SK-N-SH treated with all-trans-retinoic acid at 6 μM for 48 hours (cell line): ENCODE measurements around the gene OR4N2.
"Not testable (repeated sequence)": the region's sequence is repeated elsewhere in the genome, so short reads cannot be mapped to it uniquely, and the experiment has no call there.

Experiments used
- ATAC-seq: fragments of 200-7000 bp; cut with Tn5 transposase; 3 replicates; pipeline ENCODE4 v1.9.1; 2020; ENCODE audit warnings: mild to moderate bottlenecking, moderate library complexity
- ARNTL ChIP-seq: fragments of 450-650 bp; formaldehyde crosslinking; IDR thresholded peaks from 2 replicates; pipeline ENCODE4 v1.5.0; 2020; ENCODE audit warnings: low read depth, mild to moderate bottlenecking, moderate library complexity, borderline replicate concordance
- BACH2 ChIP-seq: fragments of 250-450 bp; sonication (Bioruptor Pico); IDR thresholded peaks from 2 replicates; pipeline ENCODE4 v1.9.0; 2021; ENCODE audit warnings: mild to moderate bottlenecking, borderline replicate concordance
- CREB5 ChIP-seq: fragments of 250-450 bp; sonication (Bioruptor Pico); IDR thresholded peaks from 2 replicates; pipeline ENCODE4 v1.5.1; 2020; ENCODE audit warnings: low read depth, mild to moderate bottlenecking, moderate library complexity
- CSDC2 ChIP-seq: fragments of 250-450 bp; sonication (Bioruptor Pico); IDR thresholded peaks from 2 replicates; pipeline ENCODE4 v1.5.0; 2020; ENCODE audit warnings: mild to moderate bottlenecking, moderate library complexity
- CSRNP3 ChIP-seq: fragments of 250-450 bp; sonication (Bioruptor Pico); IDR thresholded peaks from 2 replicates; pipeline ENCODE4 v1.5.1; 2021; ENCODE audit warnings: mild to moderate bottlenecking, moderate library complexity
- ESRRG ChIP-seq: fragments of 250-450 bp; sonication (Bioruptor Pico); IDR thresholded peaks from 2 replicates; pipeline ENCODE4 v1.6.1; 2021; ENCODE audit warnings: mild to moderate bottlenecking
- OSR1 ChIP-seq: fragments of 250-450 bp; sonication (Bioruptor Pico); IDR thresholded peaks from 2 replicates; pipeline ENCODE4 v1.8.0; 2022; ENCODE audit warnings: moderate library complexity, mild to moderate bottlenecking, inconsistent platforms
- PPARA ChIP-seq: fragments of 250-450 bp; sonication (Bioruptor Pico); IDR thresholded peaks from 2 replicates; pipeline ENCODE4 v1.5.0; 2020; ENCODE audit warnings: mild to moderate bottlenecking, borderline replicate concordance
- RARB ChIP-seq: fragments of 250-450 bp; sonication (Bioruptor Pico); IDR thresholded peaks from 2 replicates; pipeline ENCODE4 v1.8.0; 2021; ENCODE audit warnings: mild to moderate bottlenecking, moderate library complexity
- ZC3H10 ChIP-seq: fragments of 250-450 bp; sonication (Bioruptor Pico); IDR thresholded peaks from 2 replicates; pipeline ENCODE4 v1.5.1; 2021; ENCODE audit warnings: mild to moderate bottlenecking, moderate library complexity
- ZFP3 ChIP-seq: fragments of 250-450 bp; sonication (Bioruptor Pico); IDR thresholded peaks from 2 replicates; pipeline ENCODE4 v1.5.0; 2020; ENCODE audit warnings: mild to moderate bottlenecking, moderate library complexity
- ZFP30 ChIP-seq: fragments of 450-650 bp; formaldehyde crosslinking; IDR thresholded peaks from 2 replicates; pipeline ENCODE4 v1.5.0; 2022; ENCODE audit warnings: mild to moderate bottlenecking, moderate library complexity
- ZNF565 ChIP-seq: fragments of 450-650 bp; formaldehyde crosslinking; conservative IDR thresholded peaks from 2 replicates; pipeline ENCODE4 v1.5.0; 2020; ENCODE audit warnings: low read depth, mild to moderate bottlenecking, moderate library complexity
- ZNF70 ChIP-seq: fragments of 450-650 bp; formaldehyde crosslinking; IDR thresholded peaks from 2 replicates; pipeline ENCODE4 v1.5.0; 2020; ENCODE audit warnings: mild to moderate bottlenecking, moderate library complexity
- ZNF8 ChIP-seq: fragments of 450-650 bp; formaldehyde crosslinking; IDR thresholded peaks from 2 replicates; pipeline ENCODE4 v1.5.0; 2020; ENCODE audit warnings: mild to moderate bottlenecking, moderate library complexity
- TF ChIP-seq, protein P1 (sequence below): fragments of 250-450 bp; sonication (Bioruptor Pico); IDR thresholded peaks from 2 replicates; pipeline ENCODE4 v1.8.0; 2020; ENCODE audit warnings: mild to moderate bottlenecking, moderate library complexity, borderline replicate concordance
- TF ChIP-seq, protein P2 (sequence below): fragments of 250-450 bp; sonication (Bioruptor Pico); IDR thresholded peaks from 2 replicates; pipeline ENCODE4 v1.5.0; 2020; ENCODE audit warnings: mild to moderate bottlenecking, moderate library complexity
- TF ChIP-seq, protein P3 (sequence below): fragments of 250-450 bp; sonication (Bioruptor Pico); IDR thresholded peaks from 2 replicates; pipeline ENCODE4 v1.8.0; 2021; ENCODE audit warnings: low read depth, mild to moderate bottlenecking, moderate library complexity, borderline replicate concordance

OR4N2 gene

GRCh38 chr14:19838433-19838832 is 34.9 kb downstream of the OR4N2 start:
- ATAC-seq = no peak

GRCh38 chr14:19851365-19851764 is 47.8 kb downstream of the OR4N2 start:
- no peak for ATAC-seq
- no peak for TF ChIP-seq ZNF70 (CRISPR knock-in tag)
- TF ChIP-seq, protein P1, sequence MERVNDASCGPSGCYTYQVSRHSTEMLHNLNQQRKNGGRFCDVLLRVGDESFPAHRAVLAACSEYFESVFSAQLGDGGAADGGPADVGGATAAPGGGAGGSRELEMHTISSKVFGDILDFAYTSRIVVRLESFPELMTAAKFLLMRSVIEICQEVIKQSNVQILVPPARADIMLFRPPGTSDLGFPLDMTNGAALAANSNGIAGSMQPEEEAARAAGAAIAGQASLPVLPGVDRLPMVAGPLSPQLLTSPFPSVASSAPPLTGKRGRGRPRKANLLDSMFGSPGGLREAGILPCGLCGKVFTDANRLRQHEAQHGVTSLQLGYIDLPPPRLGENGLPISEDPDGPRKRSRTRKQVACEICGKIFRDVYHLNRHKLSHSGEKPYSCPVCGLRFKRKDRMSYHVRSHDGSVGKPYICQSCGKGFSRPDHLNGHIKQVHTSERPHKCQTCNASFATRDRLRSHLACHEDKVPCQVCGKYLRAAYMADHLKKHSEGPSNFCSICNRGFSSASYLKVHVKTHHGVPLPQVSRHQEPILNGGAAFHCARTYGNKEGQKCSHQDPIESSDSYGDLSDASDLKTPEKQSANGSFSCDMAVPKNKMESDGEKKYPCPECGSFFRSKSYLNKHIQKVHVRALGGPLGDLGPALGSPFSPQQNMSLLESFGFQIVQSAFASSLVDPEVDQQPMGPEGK = no peak
- TF ChIP-seq CSRNP3 (CRISPR knock-in tag) = no peak
- no peak for TF ChIP-seq RARB (CRISPR knock-in tag)
- TF ChIP-seq ZNF8 (CRISPR knock-in tag) = no peak
- TF ChIP-seq ARNTL = no peak
- TF ChIP-seq ZFP30 (CRISPR knock-in tag) = no peak

More at GRCh38 chr14:19838433-19838832, 34.9 kb downstream of the OR4N2 start:
- TF ChIP-seq OSR1 (CRISPR knock-in tag) = no peak
- TF ChIP-seq ESRRG (CRISPR knock-in tag) = no peak
- TF ChIP-seq ZC3H10 (CRISPR knock-in tag) = no peak
- TF ChIP-seq ARNTL = no peak
- no peak for TF ChIP-seq CSRNP3 (CRISPR knock-in tag)
- TF ChIP-seq ZFP3 (CRISPR knock-in tag) = no peak
- no peak for TF ChIP-seq ZNF565 (CRISPR knock-in tag)
- no peak for TF ChIP-seq BACH2 (CRISPR knock-in tag)
- no peak for TF ChIP-seq CSDC2 (CRISPR knock-in tag)
- TF ChIP-seq ZNF70 (CRISPR knock-in tag) = no peak
- TF ChIP-seq CREB5 (CRISPR knock-in tag) = no peak
- TF ChIP-seq ZFP30 (CRISPR knock-in tag) = no peak
- TF ChIP-seq, protein P2, sequence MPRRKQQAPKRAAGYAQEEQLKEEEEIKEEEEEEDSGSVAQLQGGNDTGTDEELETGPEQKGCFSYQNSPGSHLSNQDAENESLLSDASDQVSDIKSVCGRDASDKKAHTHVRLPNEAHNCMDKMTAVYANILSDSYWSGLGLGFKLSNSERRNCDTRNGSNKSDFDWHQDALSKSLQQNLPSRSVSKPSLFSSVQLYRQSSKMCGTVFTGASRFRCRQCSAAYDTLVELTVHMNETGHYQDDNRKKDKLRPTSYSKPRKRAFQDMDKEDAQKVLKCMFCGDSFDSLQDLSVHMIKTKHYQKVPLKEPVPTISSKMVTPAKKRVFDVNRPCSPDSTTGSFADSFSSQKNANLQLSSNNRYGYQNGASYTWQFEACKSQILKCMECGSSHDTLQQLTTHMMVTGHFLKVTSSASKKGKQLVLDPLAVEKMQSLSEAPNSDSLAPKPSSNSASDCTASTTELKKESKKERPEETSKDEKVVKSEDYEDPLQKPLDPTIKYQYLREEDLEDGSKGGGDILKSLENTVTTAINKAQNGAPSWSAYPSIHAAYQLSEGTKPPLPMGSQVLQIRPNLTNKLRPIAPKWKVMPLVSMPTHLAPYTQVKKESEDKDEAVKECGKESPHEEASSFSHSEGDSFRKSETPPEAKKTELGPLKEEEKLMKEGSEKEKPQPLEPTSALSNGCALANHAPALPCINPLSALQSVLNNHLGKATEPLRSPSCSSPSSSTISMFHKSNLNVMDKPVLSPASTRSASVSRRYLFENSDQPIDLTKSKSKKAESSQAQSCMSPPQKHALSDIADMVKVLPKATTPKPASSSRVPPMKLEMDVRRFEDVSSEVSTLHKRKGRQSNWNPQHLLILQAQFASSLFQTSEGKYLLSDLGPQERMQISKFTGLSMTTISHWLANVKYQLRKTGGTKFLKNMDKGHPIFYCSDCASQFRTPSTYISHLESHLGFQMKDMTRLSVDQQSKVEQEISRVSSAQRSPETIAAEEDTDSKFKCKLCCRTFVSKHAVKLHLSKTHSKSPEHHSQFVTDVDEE (CRISPR knock-in tag) = no peak
- TF ChIP-seq PPARA (CRISPR knock-in tag) = no peak
- TF ChIP-seq, protein P3, sequence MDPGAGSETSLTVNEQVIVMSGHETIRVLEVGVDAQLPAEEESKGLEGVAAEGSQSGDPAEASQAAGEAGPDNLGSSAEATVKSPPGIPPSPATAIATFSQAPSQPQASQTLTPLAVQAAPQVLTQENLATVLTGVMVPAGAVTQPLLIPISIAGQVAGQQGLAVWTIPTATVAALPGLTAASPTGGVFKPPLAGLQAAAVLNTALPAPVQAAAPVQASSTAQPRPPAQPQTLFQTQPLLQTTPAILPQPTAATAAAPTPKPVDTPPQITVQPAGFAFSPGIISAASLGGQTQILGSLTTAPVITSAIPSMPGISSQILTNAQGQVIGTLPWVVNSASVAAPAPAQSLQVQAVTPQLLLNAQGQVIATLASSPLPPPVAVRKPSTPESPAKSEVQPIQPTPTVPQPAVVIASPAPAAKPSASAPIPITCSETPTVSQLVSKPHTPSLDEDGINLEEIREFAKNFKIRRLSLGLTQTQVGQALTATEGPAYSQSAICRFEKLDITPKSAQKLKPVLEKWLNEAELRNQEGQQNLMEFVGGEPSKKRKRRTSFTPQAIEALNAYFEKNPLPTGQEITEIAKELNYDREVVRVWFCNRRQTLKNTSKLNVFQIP (CRISPR knock-in tag) = no peak
- TF ChIP-seq ZNF8 (CRISPR knock-in tag) = no peak

DNA sequence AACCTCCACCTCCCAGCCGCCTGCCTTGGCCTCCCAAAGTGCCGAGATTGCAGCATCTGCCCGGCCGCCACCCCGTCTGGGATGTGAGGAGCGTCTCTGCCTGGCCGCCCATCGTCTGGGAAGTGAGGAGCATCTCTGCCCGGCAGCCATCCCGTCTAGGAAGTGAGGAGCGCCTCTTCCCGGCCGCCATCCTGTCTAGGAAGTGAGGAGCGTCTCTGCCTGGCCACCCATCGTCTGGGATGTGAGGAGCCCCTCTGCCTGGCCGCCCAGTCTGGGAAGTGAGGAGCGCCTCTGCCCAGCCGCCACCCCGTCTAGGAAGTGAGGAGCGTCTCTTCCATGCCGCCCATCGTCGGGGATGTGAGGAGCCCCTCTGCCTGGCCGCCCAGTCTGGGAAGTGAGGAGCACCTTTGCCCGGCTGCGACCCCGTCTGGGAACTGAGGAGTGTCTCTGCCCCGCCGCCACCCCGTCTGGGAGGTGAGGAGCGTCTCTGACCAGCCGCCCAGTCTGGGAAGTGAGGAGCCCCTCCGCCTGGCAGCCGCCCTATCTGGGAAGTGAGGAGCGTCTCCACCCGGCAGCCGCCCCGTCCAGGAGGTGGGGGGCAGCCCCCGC is 62.6 kb downstream of the OR4N2 start:
- not testable (repeated sequence) for ATAC-seq
